NB4 (cell line): ENCODE results near the gene TLL2.

Source experiments
- POLR2A ChIP-seq: IDR thresholded peaks from 2 replicates; pipeline ENCODE4 v1.6.1; 2011; ENCODE audit warnings: mild to moderate bottlenecking; ENCODE audit not compliant: insufficient read length; ENCODE audit errors: extremely low read depth
- TF ChIP-seq, protein P1 (sequence below): IDR thresholded peaks from one replicate; pipeline ENCODE4 v1.5.1; 2012; ENCODE audit warnings: low read depth, low read length

DNA sequence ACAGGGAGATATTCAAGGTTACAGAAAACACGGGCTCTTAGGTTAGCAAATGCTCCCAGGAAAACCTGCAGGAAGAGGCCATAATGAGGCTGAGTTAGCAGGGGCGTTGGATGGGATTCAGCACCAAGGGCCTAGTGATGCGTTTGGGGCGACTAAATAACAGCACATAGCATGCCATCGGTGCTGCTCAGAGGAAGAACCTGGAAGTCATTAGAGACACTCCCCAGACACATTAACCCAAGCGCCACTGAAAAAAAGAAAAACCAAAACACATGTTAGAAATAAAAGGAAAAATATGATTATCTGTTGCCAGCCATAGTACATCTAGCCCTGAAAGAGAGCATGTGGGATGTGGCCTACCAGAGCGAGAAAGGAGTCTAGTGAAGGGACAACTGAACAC lies 126.1 kb downstream of the TLL2 start:
- TF ChIP-seq, protein P1, sequence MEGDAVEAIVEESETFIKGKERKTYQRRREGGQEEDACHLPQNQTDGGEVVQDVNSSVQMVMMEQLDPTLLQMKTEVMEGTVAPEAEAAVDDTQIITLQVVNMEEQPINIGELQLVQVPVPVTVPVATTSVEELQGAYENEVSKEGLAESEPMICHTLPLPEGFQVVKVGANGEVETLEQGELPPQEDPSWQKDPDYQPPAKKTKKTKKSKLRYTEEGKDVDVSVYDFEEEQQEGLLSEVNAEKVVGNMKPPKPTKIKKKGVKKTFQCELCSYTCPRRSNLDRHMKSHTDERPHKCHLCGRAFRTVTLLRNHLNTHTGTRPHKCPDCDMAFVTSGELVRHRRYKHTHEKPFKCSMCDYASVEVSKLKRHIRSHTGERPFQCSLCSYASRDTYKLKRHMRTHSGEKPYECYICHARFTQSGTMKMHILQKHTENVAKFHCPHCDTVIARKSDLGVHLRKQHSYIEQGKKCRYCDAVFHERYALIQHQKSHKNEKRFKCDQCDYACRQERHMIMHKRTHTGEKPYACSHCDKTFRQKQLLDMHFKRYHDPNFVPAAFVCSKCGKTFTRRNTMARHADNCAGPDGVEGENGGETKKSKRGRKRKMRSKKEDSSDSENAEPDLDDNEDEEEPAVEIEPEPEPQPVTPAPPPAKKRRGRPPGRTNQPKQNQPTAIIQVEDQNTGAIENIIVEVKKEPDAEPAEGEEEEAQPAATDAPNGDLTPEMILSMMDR = no peak
- TF ChIP-seq POLR2A = no peak
